ENCODE results near the gene SMIM5.

SMIM5 gene

DNA sequence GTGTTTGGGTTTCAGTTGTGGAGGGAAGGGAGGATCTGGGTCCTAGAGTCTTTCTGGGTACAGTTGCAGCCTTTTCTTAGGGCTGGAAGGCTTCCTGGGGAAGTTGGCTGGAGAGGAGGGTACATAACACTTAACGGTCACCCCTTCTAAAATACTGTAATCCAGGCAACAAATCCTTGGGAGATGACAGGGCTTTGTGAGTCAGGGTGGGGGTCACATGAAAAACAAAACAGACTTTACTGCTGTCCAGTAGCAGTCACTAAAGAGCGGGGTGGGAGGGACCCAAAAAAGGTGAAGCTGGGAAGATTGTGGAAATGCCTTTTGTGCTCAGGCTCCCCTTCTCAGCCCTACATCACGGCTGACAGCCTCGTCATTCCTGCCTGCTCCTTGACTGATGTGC is 40.3 kb downstream of the SMIM5 start:
- peaks cover 82% of the 10 kb centered on the region for H3K36me3 ChIP-seq (ENCODE audit: insufficient read depth, low read length)
- H3K4me3 ChIP-seq (ENCODE audit: low read length) = no peak overlapping the region
- H3K27ac ChIP-seq (ENCODE audit: low read depth, low read length) = no peak overlapping the region
- H3K9me3 ChIP-seq (ENCODE audit: insufficient read depth, low read depth, low read length) = no peaks in the 10 kb centered on the region
- no peak overlapping the region for H3K9ac ChIP-seq (ENCODE audit: low read depth, low read length)
- H3K27me3 ChIP-seq (ENCODE audit: insufficient read depth, low read length) = no peaks in the 10 kb centered on the region
- H3K4me1 ChIP-seq (ENCODE audit: insufficient read depth, low read length) = peaks cover under 1% of the 10 kb centered on the region; the same call in 1 of the 2 replicates
- 92% methylated on average over 3 of the region's 4 CpGs for WGBS

DNA sequence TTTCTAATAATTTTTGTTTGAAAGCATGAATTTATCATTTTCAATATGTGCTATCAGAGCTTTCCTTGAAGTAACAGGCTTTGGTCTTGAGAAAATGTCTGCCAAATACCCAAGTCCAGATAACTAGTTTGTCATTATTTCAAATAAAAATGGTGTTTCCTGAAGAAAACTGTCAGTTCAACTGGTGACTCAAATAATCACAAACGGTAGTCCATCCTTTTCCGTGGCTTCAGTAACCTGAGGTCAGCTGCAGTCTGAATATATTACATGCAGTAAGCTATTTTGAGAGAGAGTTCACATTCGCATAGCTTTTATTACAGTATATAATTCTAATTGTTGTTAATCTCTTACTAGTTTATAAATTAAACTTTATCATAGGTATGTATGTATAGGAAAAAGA is 43.2 kb downstream of the SMIM5 start:
- Histone ChIP-seq H3K36me3 (ENCODE audit: insufficient read depth, low read length) (peaks cover 79% of the 10 kb centered on the region), H3K9ac (ENCODE audit: low read depth, low read length) (no peak overlapping the region), H3K27me3 (ENCODE audit: insufficient read depth, low read length) (no peaks in the 10 kb centered on the region), H3K4me3 (ENCODE audit: low read length) (no peak overlapping the region), H3K4me1 (ENCODE audit: insufficient read depth, low read length) (no peaks in the 10 kb centered on the region), H3K27ac (ENCODE audit: low read depth, low read length) (no peak overlapping the region), H3K9me3 (ENCODE audit: insufficient read depth, low read depth, low read length) (no peaks in the 10 kb centered on the region)
- 95% methylated on average over 2 of the region's 3 CpGs for WGBS

DNA sequence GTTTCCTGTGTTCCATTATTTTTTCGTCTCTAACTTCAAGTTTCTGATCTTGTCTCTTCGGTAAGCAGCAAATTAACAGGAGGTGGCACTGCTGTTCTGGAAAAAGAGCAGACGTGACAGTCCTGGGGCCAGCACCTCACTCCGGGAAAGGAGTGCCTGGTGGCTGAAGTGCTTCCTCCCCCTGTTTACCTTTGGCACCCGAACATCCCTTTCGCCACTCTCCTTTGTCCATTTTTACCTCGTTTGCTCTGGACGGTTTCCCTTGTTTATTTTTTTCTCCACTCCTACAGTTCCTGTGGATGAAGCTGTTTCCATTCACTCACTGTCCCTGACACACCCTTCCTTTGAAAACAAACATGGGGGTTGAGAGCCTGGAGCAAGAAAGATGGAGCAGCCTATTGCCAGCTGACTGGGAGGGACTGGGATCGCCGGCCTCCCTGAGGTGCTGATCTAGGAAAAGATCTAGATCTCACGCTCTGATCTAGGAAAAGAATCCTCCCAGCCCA is 46.5 kb downstream of the SMIM5 start:
- Histone ChIP-seq H3K36me3 (ENCODE audit: insufficient read depth, low read length) (peaks cover 51% of the 10 kb centered on the region), H3K27ac (ENCODE audit: low read depth, low read length) (no peak overlapping the region), H3K9ac (ENCODE audit: low read depth, low read length) (no peak overlapping the region), H3K4me3 (ENCODE audit: low read length) (no peak overlapping the region), H3K9me3 (ENCODE audit: insufficient read depth, low read depth, low read length) (no peaks in the 10 kb centered on the region), H3K4me1 (ENCODE audit: insufficient read depth, low read length) (peaks cover 5% of the 10 kb centered on the region; the same call in 1 of the 2 replicates), H3K27me3 (ENCODE audit: insufficient read depth, low read length) (no peaks in the 10 kb centered on the region)
- 94% methylated on average over 11 of the region's 11 CpGs for WGBS

DNA sequence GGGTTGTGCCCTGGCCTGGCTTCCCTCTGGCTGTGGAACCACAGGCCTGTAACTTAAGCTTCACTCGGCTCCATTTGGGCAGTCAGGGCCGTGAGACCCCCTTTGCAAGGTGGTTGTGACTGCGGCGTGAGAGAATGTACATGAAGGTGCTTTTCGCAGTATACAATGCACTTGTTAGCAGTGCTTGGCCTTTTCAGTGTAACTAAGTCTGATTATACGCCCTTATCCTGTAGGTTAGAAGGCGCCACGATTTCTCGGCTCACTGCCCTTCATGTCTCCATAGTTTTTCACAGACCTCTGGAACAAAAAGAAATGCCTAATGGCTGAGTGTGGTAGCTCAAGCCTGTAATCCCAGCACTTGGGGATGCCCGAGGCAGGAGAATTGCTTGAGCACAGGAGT is 47.2 kb downstream of the SMIM5 start:
- H3K36me3 ChIP-seq (ENCODE audit: insufficient read depth, low read length) = peaks cover 48% of the 10 kb centered on the region
- 96% methylated on average over 10 of the region's 10 CpGs for WGBS

DNA sequence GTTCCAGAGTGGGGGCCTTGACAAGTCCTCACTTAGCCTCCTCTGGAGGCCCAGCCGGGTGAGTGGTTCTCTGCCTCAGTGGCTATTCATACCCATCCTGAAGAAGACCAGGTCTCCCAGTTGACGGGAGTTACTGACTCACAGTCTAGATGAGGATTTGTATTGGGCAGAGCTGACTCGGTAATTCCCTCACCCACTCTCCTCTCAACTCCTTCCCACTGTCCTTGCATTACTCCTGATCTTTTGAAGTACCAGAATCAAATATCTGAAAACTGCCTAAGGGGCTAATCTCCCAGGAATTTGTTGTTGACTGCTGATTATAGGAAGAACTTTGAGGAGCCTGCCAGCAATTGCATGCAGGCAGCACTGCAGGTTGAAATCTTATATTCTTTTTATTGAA is 48.1 kb downstream of the SMIM5 start:
- Histone ChIP-seq H3K9me3 (ENCODE audit: insufficient read depth, low read depth, low read length) (no peaks in the 10 kb centered on the region), H3K36me3 (ENCODE audit: insufficient read depth, low read length) (peaks cover 40% of the 10 kb centered on the region), H3K27me3 (ENCODE audit: insufficient read depth, low read length) (no peaks in the 10 kb centered on the region), H3K4me3 (ENCODE audit: low read length) (no peak overlapping the region), H3K4me1 (ENCODE audit: insufficient read depth, low read length) (peaks cover 6% of the 10 kb centered on the region; the same call in 1 of the 2 replicates), H3K9ac (ENCODE audit: low read depth, low read length) (no peak overlapping the region), H3K27ac (ENCODE audit: low read depth, low read length) (no peak overlapping the region)
- WGBS = 83% methylated on average over 3 of the region's 3 CpGs

More for the DNA sequence above, 47.2 kb downstream of the SMIM5 start:
- peaks cover 6% of the 10 kb centered on the region; the same call in 1 of the 2 replicates for H3K4me1 ChIP-seq (ENCODE audit: insufficient read depth, low read length)
- no peak overlapping the region for H3K9ac ChIP-seq (ENCODE audit: low read depth, low read length)
- no peak overlapping the region for H3K4me3 ChIP-seq (ENCODE audit: low read length)
- H3K27ac ChIP-seq (ENCODE audit: low read depth, low read length) = no peak overlapping the region
- no peaks in the 10 kb centered on the region for H3K27me3 ChIP-seq (ENCODE audit: insufficient read depth, low read length)
- H3K9me3 ChIP-seq (ENCODE audit: insufficient read depth, low read depth, low read length) = no peaks in the 10 kb centered on the region

DNA sequence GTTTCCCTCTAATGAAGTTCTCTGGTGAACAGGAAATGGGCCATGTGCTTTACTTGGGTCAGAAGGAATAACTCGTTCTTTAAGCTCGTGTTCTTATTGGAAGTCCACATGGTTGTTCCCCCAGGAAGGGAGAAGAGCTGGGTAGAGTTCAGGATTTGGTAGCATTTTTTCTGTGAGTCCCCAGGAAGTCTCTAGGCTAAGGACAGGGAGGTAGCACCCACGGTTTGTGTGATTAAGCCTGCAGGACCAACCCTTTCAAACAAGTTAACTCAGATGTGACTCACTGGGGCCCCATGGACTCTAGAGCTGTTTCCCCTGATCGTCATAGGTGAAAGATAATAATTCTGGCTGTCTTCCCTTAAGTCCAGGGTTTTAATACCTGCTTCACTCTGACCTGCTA is 50.3 kb downstream of the SMIM5 start:
- Histone ChIP-seq H3K9me3 (ENCODE audit: insufficient read depth, low read depth, low read length) (no peaks in the 10 kb centered on the region), H3K9ac (ENCODE audit: low read depth, low read length) (no peak overlapping the region), H3K27ac (ENCODE audit: low read depth, low read length) (no peak overlapping the region), H3K27me3 (ENCODE audit: insufficient read depth, low read length) (no peaks in the 10 kb centered on the region), H3K4me1 (ENCODE audit: insufficient read depth, low read length) (peaks cover 6% of the 10 kb centered on the region; the same call in 1 of the 2 replicates), H3K4me3 (ENCODE audit: low read length) (no peak overlapping the region), H3K36me3 (ENCODE audit: insufficient read depth, low read length) (peaks cover 30% of the 10 kb centered on the region)
- 87% methylated on average over 4 of the region's 4 CpGs for WGBS

DNA sequence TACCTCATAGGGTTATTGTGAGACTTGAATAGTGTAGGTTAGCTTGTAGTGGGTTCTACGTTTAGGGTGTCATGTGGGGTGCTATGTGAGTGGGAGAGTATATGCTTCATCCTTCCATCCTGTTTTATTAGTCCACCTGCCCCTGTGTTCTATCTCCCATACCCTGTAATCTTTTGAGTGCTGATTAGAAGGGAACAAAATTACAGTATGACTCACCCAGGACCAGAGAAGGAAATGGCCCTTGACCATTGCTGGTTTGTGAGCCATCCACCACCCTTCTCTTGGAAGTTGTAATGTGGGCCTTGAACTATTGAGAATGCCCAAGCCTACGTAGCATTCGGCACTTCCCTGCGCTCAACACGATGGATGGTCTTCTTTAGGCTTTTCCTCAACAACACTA is 51.0 kb downstream of the SMIM5 start:
- WGBS = 98% methylated on average over 5 of the region's 5 CpGs
- peaks cover 6% of the 10 kb centered on the region; the same call in 1 of the 2 replicates for H3K4me1 ChIP-seq (ENCODE audit: insufficient read depth, low read length)
- no peaks in the 10 kb centered on the region for H3K9me3 ChIP-seq (ENCODE audit: insufficient read depth, low read depth, low read length)
- H3K27ac ChIP-seq (ENCODE audit: low read depth, low read length) = no peak overlapping the region
- no peaks in the 10 kb centered on the region for H3K27me3 ChIP-seq (ENCODE audit: insufficient read depth, low read length)
- no peak overlapping the region for H3K4me3 ChIP-seq (ENCODE audit: low read length)
- no peak overlapping the region for H3K9ac ChIP-seq (ENCODE audit: low read depth, low read length)
- H3K36me3 ChIP-seq (ENCODE audit: insufficient read depth, low read length) = peaks cover 29% of the 10 kb centered on the region; the same call in 1 of the 2 replicates

DNA sequence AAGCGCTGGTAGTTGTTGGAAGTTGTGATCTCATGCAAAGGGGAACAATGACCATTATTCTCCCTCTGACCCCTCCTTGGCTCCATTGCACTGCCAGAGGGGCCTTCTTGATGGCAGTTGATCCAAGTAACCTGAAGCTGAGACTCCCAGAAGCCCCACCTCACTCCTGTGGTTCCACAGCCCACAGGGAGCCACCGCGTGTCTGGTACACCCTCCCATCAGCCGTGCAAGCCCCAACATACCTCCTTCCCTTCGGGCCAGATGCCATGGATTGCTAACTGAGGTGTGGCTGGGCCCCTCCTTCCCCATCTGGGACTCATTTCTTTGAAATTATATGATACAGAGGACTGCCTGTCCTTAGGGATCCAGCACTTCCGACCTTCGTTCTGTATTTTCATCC is 51.7 kb downstream of the SMIM5 start:
- WGBS = 90% methylated on average over 6 of the region's 7 CpGs
- no peak overlapping the region for H3K4me3 ChIP-seq (ENCODE audit: low read length)
- no peak overlapping the region for H3K27ac ChIP-seq (ENCODE audit: low read depth, low read length)
- H3K36me3 ChIP-seq (ENCODE audit: insufficient read depth, low read length) = peaks cover 22% of the 10 kb centered on the region; the same call in 1 of the 2 replicates
- H3K27me3 ChIP-seq (ENCODE audit: insufficient read depth, low read length) = no peaks in the 10 kb centered on the region
- H3K9me3 ChIP-seq (ENCODE audit: insufficient read depth, low read depth, low read length) = no peaks in the 10 kb centered on the region
- H3K4me1 ChIP-seq (ENCODE audit: insufficient read depth, low read length) = peaks cover 6% of the 10 kb centered on the region; the same call in 1 of the 2 replicates
- no peak overlapping the region for H3K9ac ChIP-seq (ENCODE audit: low read depth, low read length)

DNA sequence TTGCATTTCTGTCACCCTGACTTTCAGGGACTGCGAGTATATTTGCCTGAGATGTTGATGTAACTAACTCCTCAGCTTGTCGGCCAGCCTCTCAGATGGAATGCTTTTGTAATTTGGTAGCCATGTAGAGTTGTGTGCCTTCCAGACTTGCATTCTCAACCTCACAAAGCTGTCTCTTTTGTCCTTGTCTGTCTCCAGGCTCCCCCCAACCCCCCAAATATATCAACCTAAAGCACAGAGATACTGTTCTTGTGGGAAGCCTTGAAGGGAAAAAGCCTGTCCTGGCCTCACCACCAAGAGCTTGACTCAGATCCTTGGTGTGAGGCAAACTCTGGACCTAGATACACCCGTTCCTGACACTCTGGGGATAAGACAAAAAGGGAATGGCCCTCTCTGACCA is 52.3 kb downstream of the SMIM5 start:
- peaks cover 6% of the 10 kb centered on the region; the same call in 1 of the 2 replicates for H3K4me1 ChIP-seq (ENCODE audit: insufficient read depth, low read length)
- 96% methylated on average over 3 of the region's 3 CpGs for WGBS
- no peak overlapping the region for H3K27ac ChIP-seq (ENCODE audit: low read depth, low read length)
- no peak overlapping the region for H3K9ac ChIP-seq (ENCODE audit: low read depth, low read length)
- peaks cover 21% of the 10 kb centered on the region; the same call in 1 of the 2 replicates for H3K36me3 ChIP-seq (ENCODE audit: insufficient read depth, low read length)
- no peaks in the 10 kb centered on the region for H3K27me3 ChIP-seq (ENCODE audit: insufficient read depth, low read length)
- no peaks in the 10 kb centered on the region for H3K9me3 ChIP-seq (ENCODE audit: insufficient read depth, low read depth, low read length)
- no peak overlapping the region for H3K4me3 ChIP-seq (ENCODE audit: low read length)

DNA sequence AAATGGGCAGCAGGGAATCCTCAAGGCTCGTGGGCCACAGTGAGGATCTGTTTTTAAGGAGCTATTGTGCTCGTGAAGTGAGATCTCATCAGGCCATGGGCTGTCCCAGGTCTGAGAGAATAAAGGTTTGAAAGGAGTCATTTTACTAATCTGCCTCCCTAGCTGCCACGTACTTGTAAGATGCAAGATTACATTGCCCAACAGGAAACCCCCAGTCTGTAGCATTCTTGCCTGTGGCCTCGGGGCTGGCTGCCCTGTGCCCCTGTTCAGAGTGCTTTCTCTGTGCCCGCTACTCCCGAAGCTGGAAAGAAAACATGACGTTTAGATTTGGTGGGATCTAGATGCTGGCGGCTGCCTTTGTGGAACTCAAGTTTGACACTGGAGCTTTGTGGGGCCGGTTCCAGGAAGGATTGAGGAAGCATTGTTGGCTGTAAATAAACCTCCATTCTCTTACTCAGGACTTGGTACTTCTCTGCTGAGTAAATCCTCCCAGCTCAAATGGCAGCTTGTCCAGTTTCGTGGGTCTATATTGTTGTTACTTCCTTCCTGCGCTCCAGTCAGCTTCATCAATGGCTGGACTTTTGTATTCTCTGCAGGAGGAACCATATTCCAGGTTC is 55.1 kb downstream of the SMIM5 start:
- H3K4me1 ChIP-seq (ENCODE audit: insufficient read depth, low read length) = peaks cover 18% of the 10 kb centered on the region
- H3K9me3 ChIP-seq (ENCODE audit: insufficient read depth, low read depth, low read length) = no peaks in the 10 kb centered on the region
- no peak overlapping the region for H3K9ac ChIP-seq (ENCODE audit: low read depth, low read length)
- H3K4me3 ChIP-seq (ENCODE audit: low read length) = no peak overlapping the region
- WGBS = 95% methylated on average over 11 of the region's 11 CpGs
- H3K27ac ChIP-seq (ENCODE audit: low read depth, low read length) = no peak overlapping the region
- H3K36me3 ChIP-seq (ENCODE audit: insufficient read depth, low read length) = peaks cover 19% of the 10 kb centered on the region
- H3K27me3 ChIP-seq (ENCODE audit: insufficient read depth, low read length) = no peaks in the 10 kb centered on the region

DNA sequence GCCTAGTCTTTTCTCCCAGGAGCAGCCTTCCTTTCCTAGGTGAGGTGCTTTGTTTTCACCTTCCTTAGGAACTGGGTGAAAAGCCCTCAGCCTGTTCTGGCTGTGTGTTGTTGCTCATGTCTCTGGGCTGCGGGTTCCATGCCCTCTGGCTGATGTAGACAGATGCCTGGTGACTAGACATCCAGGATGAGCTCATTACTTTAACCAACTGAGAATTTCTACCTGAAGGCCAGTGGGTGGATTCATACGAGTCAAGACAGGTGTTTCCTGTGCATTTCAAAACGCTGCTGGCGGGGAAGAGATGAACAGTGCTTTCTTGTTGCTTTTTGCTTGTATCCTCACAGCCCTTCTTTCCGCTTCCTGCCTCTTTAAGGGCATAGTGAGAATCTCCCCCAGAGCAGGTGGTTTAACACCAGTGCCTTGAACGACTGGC is 56.2 kb downstream of the SMIM5 start:
- H3K27me3 ChIP-seq (ENCODE audit: insufficient read depth, low read length) = no peaks in the 10 kb centered on the region
- peaks cover 27% of the 10 kb centered on the region for H3K4me1 ChIP-seq (ENCODE audit: insufficient read depth, low read length)
- WGBS = 94% methylated on average over 6 of the region's 6 CpGs
- no peak overlapping the region for H3K9ac ChIP-seq (ENCODE audit: low read depth, low read length)
- H3K27ac ChIP-seq (ENCODE audit: low read depth, low read length) = no peak overlapping the region
- no peaks in the 10 kb centered on the region for H3K9me3 ChIP-seq (ENCODE audit: insufficient read depth, low read depth, low read length)
- no peak overlapping the region for H3K4me3 ChIP-seq (ENCODE audit: low read length)
- peaks cover 20% of the 10 kb centered on the region for H3K36me3 ChIP-seq (ENCODE audit: insufficient read depth, low read length)
